NB4 (cell line): ENCODE data around the gene HELZ.

Source experiments
- CTCF ChIP-seq: IDR thresholded peaks from one replicate; pipeline ENCODE4 v1.5.1; 2012; ENCODE audit warnings: low read depth, low read length
- POLR2A ChIP-seq: IDR thresholded peaks from 2 replicates; pipeline ENCODE4 v1.6.1; 2011; ENCODE audit warnings: mild to moderate bottlenecking; ENCODE audit not compliant: insufficient read length; ENCODE audit errors: extremely low read depth

GRCh38 chr17:67208232-67208631, 36.8 kb downstream of the HELZ start:
- TF ChIP-seq CTCF (no peak), POLR2A (no peak)
